ENCODE measurements around the gene OTOP1.
"Not testable (repeated sequence)": the region's sequence is repeated elsewhere in the genome, so short reads cannot be mapped to it uniquely, and the experiment has no call there.

Gene OTOP1

GRCh38 chr4:4260185-4260751, 33.5 kb upstream of the OTOP1 start:
- Histone ChIP-seq H3K27ac (ENCODE audit: low read depth, low read length) (no peak overlapping the region), H3K4me2 (ENCODE audit: low read length) (no peak overlapping the region), H3K18ac (ENCODE audit: low read length) (no peak overlapping the region), H4K12ac (ENCODE audit: low read depth, low read length) (no peak overlapping the region), H3K36me3 (ENCODE audit: control insufficient read depth in 1 of 2, insufficient read depth in 2 of 2, low read length in 2 of 2) (no peaks in the 10 kb centered on the region), H2AK5ac (ENCODE audit: low read length) (no peak overlapping the region), H4K91ac (ENCODE audit: low read depth, low read length) (no peak overlapping the region), H3K79me2 (ENCODE audit: control insufficient read depth, insufficient read depth, low read length, poor library complexity) (no peaks in the 10 kb centered on the region), H2BK5ac (ENCODE audit: low read depth, low read length, poor library complexity) (no peak overlapping the region), H2BK12ac (ENCODE audit: low read length) (no peak overlapping the region), H2AFZ (ENCODE audit: insufficient read depth, low read length, poor library complexity) (no peak overlapping the region), H3K9me3 (ENCODE audit: insufficient read depth, low read depth, low read length) (no peaks in the 10 kb centered on the region), H3K23ac (ENCODE audit: low read length) (no peak overlapping the region), H3K4ac (ENCODE audit: low read depth, low read length) (no peak overlapping the region), H3K79me1 (ENCODE audit: low read length) (no peaks in the 10 kb centered on the region), H2BK120ac (ENCODE audit: insufficient read depth, low read length, poor library complexity) (no peak overlapping the region), H4K8ac (ENCODE audit: low read depth, low read length) (no peak overlapping the region), H3K9ac (ENCODE audit: low read length) (no peak overlapping the region), H3K27me3 (ENCODE audit: insufficient read depth, low read length) (no peaks in the 10 kb centered on the region), H3K14ac (ENCODE audit: low read length) (no peak overlapping the region), H3K4me3 (ENCODE audit: low read depth, low read length) (no peak overlapping the region), H3K4me1 (ENCODE audit: control insufficient read depth in 1 of 2, insufficient read depth in 2 of 2, low read length in 2 of 2) (no peaks in the 10 kb centered on the region)
- WGBS (ENCODE audit: extremely low coverage, insufficient coverage, insufficient read length), result no CpG with 5 or more reads among the region's 6 CpGs
- peak in 1 of 2 donors; percentile 14 for DNase-seq

- no peak overlapping the region for H3K27ac ChIP-seq (ENCODE audit: low read depth, low read length)
- H3K27me3 ChIP-seq (ENCODE audit: insufficient read depth, low read length), result no peaks in the 10 kb centered on the region
- no peaks in the 10 kb centered on the region for H3K36me3 ChIP-seq (ENCODE audit: control insufficient read depth in 1 of 2, insufficient read depth in 2 of 2, low read length in 2 of 2)
- no peak overlapping the region for H3K4me3 ChIP-seq (ENCODE audit: low read depth, low read length)
- no peak overlapping the region for H2BK120ac ChIP-seq (ENCODE audit: insufficient read depth, low read length, poor library complexity)
- H3K4me2 ChIP-seq (ENCODE audit: low read length), result no peak overlapping the region
- H3K14ac ChIP-seq (ENCODE audit: low read length), result no peak overlapping the region
- H2AFZ ChIP-seq (ENCODE audit: insufficient read depth, low read length, poor library complexity), result no peak overlapping the region
- no peak overlapping the region for H2BK12ac ChIP-seq (ENCODE audit: low read length)
- no peaks in the 10 kb centered on the region for H3K9me3 ChIP-seq (ENCODE audit: insufficient read depth, low read depth, low read length)
- no peak overlapping the region for H3K9ac ChIP-seq (ENCODE audit: low read length)
- H3K4ac ChIP-seq (ENCODE audit: low read depth, low read length), result no peak overlapping the region
- H3K79me2 ChIP-seq (ENCODE audit: control insufficient read depth, insufficient read depth, low read length, poor library complexity), result no peaks in the 10 kb centered on the region
- H2BK5ac ChIP-seq (ENCODE audit: low read depth, low read length, poor library complexity), result no peak overlapping the region
- H3K18ac ChIP-seq (ENCODE audit: low read length), result no peak overlapping the region
- no peaks in the 10 kb centered on the region for H3K4me1 ChIP-seq (ENCODE audit: control insufficient read depth in 1 of 2, insufficient read depth in 2 of 2, low read length in 2 of 2)
- H3K79me1 ChIP-seq (ENCODE audit: low read length), result no peaks in the 10 kb centered on the region
- H4K91ac ChIP-seq (ENCODE audit: low read depth, low read length), result no peak overlapping the region
- WGBS (ENCODE audit: extremely low coverage, insufficient coverage, insufficient read length), result no CpG with 5 or more reads among the region's 9 CpGs
- H3K23ac ChIP-seq (ENCODE audit: low read length), result no peak overlapping the region
- DNase-seq, result no peak
- H2AK5ac ChIP-seq (ENCODE audit: low read length), result no peak overlapping the region
- H4K8ac ChIP-seq (ENCODE audit: low read depth, low read length), result no peak overlapping the region
- no peak overlapping the region for H4K12ac ChIP-seq (ENCODE audit: low read depth, low read length)
Observed at GRCh38 chr4:4259484-4260100, 32.9 kb upstream of the OTOP1 start.

- not testable (repeated sequence) for DNase-seq; H3K36me3 ChIP-seq (ENCODE audit: control insufficient read depth in 1 of 2, insufficient read depth in 2 of 2, low read length in 2 of 2); H3K27ac ChIP-seq (ENCODE audit: low read depth, low read length); H3K4ac ChIP-seq (ENCODE audit: low read depth, low read length); H4K91ac ChIP-seq (ENCODE audit: low read depth, low read length); H3K18ac ChIP-seq (ENCODE audit: low read length); H2AFZ ChIP-seq (ENCODE audit: insufficient read depth, low read length, poor library complexity); H3K79me2 ChIP-seq (ENCODE audit: control insufficient read depth, insufficient read depth, low read length, poor library complexity); H3K9ac ChIP-seq (ENCODE audit: low read length); H4K12ac ChIP-seq (ENCODE audit: low read depth, low read length); H3K9me3 ChIP-seq (ENCODE audit: insufficient read depth, low read depth, low read length); H2AK5ac ChIP-seq (ENCODE audit: low read length); H2BK12ac ChIP-seq (ENCODE audit: low read length); H3K4me3 ChIP-seq (ENCODE audit: low read depth, low read length); H3K4me2 ChIP-seq (ENCODE audit: low read length); H4K8ac ChIP-seq (ENCODE audit: low read depth, low read length); H3K27me3 ChIP-seq (ENCODE audit: insufficient read depth, low read length); H2BK120ac ChIP-seq (ENCODE audit: insufficient read depth, low read length, poor library complexity); H2BK5ac ChIP-seq (ENCODE audit: low read depth, low read length, poor library complexity); H3K79me1 ChIP-seq (ENCODE audit: low read length); H3K23ac ChIP-seq (ENCODE audit: low read length); H3K14ac ChIP-seq (ENCODE audit: low read length); H3K4me1 ChIP-seq (ENCODE audit: control insufficient read depth in 1 of 2, insufficient read depth in 2 of 2, low read length in 2 of 2)
- no CpG with 5 or more reads among the region's 3 CpGs for WGBS (ENCODE audit: extremely low coverage, insufficient coverage, insufficient read length)
Observed at GRCh38 chr4:4257705-4258104, 31.0 kb upstream of the OTOP1 start.

GRCh38 chr4:4256799-4257198, 30.1 kb upstream of the OTOP1 start:
- H3K79me1 ChIP-seq (ENCODE audit: low read length), result no peaks in the 10 kb centered on the region
- no peak for DNase-seq
- no peak overlapping the region for H2AK5ac ChIP-seq (ENCODE audit: low read length)
- no peaks in the 10 kb centered on the region for H3K9me3 ChIP-seq (ENCODE audit: insufficient read depth, low read depth, low read length)
- H3K36me3 ChIP-seq (ENCODE audit: control insufficient read depth in 1 of 2, insufficient read depth in 2 of 2, low read length in 2 of 2), result no peaks in the 10 kb centered on the region
- H4K91ac ChIP-seq (ENCODE audit: low read depth, low read length), result no peak overlapping the region
- H3K9ac ChIP-seq (ENCODE audit: low read length), result no peak overlapping the region
- H4K12ac ChIP-seq (ENCODE audit: low read depth, low read length), result no peak overlapping the region
- no peaks in the 10 kb centered on the region for H3K27me3 ChIP-seq (ENCODE audit: insufficient read depth, low read length)
- H3K23ac ChIP-seq (ENCODE audit: low read length), result no peak overlapping the region
- H3K4ac ChIP-seq (ENCODE audit: low read depth, low read length), result no peak overlapping the region
- no peaks in the 10 kb centered on the region for H3K79me2 ChIP-seq (ENCODE audit: control insufficient read depth, insufficient read depth, low read length, poor library complexity)
- WGBS (ENCODE audit: extremely low coverage, insufficient coverage, insufficient read length), result no CpG with 5 or more reads among the region's 10 CpGs
- no peak overlapping the region for H3K4me2 ChIP-seq (ENCODE audit: low read length)
- no peak overlapping the region for H2BK5ac ChIP-seq (ENCODE audit: low read depth, low read length, poor library complexity)
- H3K18ac ChIP-seq (ENCODE audit: low read length), result no peak overlapping the region
- no peak overlapping the region for H3K14ac ChIP-seq (ENCODE audit: low read length)
- H4K8ac ChIP-seq (ENCODE audit: low read depth, low read length), result no peak overlapping the region
- H2BK120ac ChIP-seq (ENCODE audit: insufficient read depth, low read length, poor library complexity), result no peak overlapping the region
- no peak overlapping the region for H3K4me3 ChIP-seq (ENCODE audit: low read depth, low read length)
- no peak overlapping the region for H2AFZ ChIP-seq (ENCODE audit: insufficient read depth, low read length, poor library complexity)
- no peak overlapping the region for H3K27ac ChIP-seq (ENCODE audit: low read depth, low read length)
- H3K4me1 ChIP-seq (ENCODE audit: control insufficient read depth in 1 of 2, insufficient read depth in 2 of 2, low read length in 2 of 2), result no peaks in the 10 kb centered on the region
- no peak overlapping the region for H2BK12ac ChIP-seq (ENCODE audit: low read length)
